ENCODE measurements around the gene MYCBP2.

Gene MYCBP2

DNA sequence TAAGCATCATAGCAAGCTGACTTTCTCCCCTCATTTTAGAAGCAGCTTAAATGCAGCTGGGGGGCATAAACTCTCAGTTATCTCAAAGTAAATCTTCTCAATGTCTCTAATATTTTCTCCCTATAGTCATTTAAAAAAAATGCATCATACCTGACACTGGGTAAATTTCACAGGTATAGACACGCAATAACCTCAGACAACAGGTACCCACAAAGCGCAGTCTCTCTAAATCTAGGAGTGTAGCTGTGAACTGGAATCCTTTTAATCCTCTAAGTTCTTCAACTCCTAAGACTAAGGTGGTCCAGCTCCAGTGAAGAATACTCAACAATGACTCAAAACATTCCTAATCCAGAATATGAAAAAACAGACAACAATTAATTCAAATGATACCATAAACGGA, 141.2 kb downstream of the MYCBP2 start:
- no peak for FAIRE-seq

DNA sequence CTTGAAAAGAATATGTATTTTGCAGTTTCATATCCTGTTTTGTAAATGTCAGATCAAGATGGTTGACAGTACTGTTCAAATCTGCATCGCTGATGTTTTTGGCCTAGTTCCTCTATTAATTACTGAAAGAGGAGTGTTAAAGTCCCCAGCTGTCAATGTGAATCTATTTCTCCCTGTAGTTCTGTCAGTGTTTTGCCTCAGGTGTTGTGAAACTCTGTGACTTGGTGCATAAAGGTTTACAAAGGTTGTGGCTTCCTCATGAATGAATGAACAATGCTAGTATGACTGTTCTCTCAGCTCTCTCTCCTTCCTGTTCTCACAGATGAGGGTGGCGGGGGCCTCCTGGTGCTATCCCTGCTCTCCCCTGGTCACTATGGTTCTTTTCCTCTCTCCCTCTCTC, 142.4 kb downstream of the MYCBP2 start:
- no peak for FAIRE-seq

DNA sequence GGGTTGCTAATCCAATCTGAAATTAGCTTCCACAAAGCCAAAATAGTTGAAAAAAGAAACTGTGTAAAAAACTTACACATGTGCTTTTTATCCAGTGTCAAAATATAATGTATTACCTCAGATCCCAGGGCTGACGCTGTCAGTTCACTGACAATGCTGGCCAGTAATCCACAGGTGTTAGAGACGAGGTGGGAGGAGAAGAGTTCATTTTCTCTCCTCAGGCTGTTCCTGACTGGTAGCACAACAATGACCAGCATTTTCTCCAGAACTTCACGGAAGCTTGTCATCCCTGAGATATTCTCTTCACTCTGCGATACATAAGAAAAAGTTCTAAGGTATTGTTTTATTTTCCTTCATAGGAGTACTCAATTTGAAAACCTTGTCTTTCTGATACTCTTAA, 146.9 kb downstream of the MYCBP2 start:
- FAIRE-seq, result no peak

DNA sequence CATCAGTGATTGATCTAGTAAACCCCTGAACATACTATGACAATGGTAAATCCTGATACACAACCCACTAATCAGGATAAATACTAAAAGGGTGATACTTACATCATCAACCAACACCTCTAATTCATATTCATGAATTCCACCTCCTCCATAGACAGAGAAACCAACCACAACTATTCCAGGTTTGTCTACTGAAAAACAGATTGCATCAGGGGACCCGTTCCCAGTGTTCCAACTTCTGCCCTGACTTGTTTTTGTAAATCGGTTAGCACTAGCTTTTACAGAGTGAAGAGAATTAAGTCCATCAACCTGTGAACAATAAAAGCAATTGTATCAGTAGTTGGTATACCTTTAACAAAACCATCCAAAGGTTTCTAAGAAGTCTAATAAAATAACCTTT, 149.2 kb downstream of the MYCBP2 start:
- no peak for FAIRE-seq

DNA sequence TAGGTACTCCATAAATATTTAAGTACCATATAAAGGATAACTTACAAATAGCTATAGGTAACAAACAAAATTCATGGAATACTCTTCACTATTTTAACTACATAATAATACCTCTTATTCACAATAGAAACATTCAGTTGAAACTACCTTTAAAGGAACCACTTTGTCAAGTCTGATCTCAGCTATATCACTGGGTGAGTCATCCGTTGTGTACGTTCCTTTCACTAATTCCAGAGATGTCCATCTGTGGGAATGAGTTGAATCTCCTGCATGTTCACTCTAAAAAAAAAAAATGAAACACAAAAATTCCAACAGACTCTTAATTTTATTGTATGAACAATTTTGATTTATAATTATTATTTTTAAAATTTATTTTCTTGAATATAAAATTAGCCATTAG, 150.5 kb downstream of the MYCBP2 start:
- FAIRE-seq, result no peak

DNA sequence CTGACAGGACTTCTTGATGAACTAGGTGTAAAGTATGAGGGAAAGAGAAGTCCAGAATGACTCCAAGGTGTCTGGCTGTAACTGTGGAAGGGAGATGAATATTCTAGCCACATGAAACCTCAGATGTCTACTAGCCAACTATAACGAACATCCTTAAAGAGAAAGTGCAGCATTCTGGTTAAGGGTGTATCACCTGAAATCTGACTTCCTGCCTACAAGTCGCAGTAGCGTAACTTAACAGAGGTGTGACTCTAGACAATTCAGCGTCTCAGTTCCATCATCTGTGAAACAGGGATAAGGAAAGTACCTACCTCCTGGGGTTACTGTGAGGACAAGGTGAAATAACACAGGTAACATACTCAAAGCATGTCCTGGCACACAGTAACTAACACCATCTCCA, 154.2 kb downstream of the MYCBP2 start:
- FAIRE-seq, result no peak

DNA sequence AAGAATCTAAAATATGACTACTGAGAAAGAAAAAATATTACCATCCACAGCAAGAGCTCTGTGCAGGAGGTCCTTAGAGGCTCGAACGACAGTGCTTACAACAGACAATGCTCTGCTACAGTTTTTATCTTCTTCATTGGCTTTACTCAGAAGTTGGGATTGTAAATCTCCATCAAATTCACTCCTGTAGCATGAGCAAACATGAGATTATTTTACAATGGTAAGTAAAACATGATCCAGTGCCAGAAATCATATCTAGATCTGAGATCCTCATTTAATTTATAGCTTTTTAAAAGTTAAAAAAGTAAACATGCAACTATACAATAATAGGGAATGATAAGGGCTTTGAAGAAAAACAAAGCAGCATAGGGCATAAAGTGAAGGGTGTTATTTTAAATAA, 155.4 kb downstream of the MYCBP2 start:
- FAIRE-seq, result no peak

DNA sequence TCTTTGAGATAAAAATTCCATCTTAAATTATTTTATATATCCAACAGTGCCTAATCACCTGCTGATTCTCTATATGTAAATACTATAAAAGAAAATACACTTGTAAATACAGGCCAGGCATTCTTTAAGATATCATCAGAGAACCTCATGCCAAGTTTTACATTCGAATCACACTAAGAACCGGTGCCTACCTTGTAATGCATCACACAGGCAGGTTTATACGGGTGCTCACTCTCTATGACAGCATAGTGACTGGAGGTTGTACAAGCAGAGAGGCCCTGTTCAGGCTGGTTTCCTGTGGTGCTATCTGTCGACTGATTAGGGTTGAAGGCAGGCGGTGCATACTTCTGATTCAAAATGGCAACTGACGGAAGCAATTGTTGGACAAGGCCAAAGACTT, 158.7 kb downstream of the MYCBP2 start:
- no peak for FAIRE-seq

DNA sequence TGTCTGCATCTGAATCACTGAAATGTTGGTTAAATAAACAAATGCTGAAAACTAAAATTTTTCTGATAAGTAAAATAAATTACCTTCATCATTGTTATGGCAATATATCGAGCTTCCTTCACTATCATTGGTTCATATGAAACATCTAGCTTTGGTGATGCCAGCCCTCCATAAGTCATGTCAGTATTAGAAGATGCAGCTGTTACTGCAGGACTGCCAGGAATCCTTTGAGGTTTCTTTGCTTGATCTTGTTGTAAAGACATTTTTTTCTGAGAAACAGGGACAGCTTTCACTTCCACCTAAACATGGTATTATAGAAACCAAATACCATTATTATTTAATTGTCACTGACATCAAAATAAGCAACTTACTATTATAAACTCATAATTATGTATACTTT, 176.2 kb downstream of the MYCBP2 start:
- FAIRE-seq, result no peak

DNA sequence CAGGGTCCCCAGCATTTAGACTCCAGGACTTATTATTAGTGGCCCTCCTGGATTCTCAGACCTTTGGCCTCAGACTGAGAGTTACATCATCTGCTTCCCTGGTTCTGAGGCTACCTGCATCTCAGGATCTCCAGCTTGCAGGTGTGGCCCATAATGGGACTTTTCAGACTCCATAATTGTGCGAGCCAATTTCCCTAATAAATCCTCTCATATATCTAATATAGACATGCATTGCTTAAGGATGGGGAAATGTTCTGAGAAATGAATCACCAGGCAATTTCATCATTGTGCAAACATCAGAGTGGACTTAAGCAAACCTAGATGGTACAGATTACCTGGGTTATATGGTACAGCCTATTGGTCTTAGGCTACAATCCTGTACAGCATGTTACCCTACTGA, 183.5 kb downstream of the MYCBP2 start:
- FAIRE-seq, result no peak

DNA sequence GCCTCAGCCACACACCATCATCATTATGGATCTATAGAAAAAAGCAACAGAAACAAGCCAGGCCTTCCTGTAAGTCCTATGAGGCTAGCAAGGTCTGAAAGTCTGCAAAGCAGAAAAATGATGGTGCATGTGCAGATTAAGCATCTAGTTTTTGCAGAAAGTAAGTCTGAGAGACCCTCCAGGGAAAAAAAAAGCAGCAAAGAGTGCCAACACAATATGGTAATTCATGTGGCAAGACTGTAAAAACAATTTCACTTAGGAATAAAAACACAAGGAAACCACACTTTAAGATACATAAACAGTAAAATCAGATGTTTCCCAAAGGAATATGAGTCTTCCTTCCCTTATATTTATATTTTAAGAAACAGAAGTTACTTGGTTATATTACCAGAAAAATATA, 187.6 kb downstream of the MYCBP2 start:
- no peak for FAIRE-seq

DNA sequence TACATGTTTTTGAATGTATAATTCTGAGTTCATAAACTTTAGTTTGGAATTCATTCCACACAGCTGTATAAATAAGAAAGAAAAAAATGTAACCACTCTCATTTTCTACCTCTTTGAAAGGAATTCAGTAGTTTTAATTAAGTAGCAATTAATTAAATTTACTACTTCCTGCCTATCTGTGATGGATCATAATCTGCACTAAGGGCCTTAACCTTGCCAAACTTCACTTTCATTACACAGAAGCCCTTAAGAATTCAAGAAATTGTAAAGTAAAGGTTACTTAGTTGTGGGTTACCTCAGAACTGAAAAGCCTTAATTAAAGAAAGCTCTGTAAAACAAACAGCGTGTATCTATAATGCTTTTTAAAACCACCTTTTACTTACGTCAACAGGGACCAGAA, 188.1 kb downstream of the MYCBP2 start:
- no peak for FAIRE-seq

DNA sequence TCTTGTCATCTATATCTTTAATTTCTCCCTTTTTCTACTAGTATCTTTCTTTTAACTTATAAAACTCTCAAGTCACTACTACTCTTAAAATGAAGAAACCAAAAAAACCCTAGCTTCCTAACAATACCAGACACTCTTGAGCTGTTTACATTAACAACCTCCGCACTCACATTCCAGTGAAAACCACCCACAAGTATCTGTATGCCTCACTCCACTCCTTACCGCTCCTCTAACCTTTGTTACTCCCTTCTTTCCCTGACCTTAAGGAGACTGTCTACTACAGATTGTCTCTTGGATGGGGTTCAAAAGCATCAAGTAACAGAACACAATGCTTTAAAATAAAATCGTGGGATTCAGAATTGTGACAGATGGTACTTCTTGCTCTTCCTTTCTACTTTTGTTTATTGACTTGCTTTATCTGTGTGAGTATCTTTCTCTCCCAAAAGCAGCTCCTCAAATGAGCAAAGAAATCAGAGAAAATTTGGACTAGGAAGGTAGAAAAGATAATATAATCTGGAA, 189.9 kb downstream of the MYCBP2 start:
- FAIRE-seq, result no peak

DNA sequence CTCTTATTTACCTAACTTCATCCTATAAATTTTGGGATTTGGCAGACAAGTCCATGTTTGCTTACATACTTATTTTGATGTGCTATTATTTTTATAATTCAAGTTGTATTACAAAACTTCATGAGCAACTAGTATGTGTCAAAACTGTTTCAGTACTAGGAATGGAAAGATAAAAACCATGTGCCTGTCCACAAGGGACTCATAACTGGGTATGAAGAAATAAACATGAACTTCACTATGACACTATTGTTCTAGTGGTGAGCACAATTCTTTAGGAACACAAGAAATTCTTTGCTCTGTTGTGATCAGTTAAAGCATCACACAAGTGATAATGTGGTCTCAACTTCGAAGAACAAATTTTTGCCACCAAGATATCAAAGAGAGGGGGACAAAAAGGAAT, 202.5 kb downstream of the MYCBP2 start:
- FAIRE-seq, result no peak

DNA sequence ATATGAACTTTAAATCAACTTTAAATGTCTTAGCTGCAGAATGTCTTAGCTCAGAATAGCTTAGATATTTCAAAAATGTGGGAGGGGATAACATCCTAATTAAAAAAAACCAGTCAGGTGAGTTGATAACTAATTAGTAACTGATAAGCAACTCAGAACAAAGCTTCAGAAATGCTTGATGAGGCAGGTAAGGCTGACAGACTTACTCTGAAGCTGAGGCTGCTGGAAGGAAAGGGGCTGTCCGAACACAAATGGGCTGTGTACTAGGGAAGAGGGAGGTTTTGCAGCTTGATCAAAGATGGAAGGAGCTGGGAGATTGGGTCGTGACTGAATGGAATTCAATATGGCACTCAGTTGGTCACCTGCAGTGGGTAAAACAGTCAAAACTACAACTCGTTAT, 208.8 kb downstream of the MYCBP2 start:
- no peak for FAIRE-seq

DNA sequence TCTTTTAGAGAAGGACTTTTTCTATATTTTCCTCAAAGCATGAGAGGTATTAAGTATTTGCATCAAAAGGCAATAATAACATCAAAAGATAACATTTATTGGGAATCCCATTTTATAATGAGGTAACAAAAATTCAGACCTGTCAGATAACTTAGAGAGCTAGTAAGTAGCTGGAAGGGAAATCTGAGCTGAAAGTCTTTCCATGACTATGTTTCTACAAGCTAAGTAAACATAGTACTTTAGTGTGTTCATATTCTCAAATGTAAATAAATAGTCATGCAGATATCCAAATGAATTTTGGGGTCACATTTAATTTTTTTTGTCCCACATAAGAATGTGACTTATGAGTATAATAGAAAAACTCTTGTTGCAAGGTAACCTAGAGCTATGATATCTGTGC, 212.6 kb downstream of the MYCBP2 start:
- FAIRE-seq, result no peak

DNA sequence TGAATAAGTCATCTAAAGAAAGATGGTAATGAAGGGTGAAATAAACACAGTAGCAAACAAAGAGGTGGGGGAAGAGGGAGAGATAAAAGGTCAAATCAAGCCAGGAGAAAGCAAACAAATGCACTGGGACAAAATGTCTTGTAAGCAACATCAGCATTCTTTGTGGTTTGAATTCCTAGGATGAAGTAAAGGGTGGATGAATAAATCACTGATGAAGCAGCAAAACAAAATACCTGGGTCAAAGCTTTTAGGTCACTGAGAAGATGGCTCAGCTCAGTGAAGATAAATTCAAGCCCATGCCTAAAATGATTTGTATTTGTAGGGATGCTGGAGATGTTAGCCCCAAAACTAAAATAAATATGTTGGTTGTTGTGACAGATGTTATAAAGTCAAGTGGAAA, 213.4 kb downstream of the MYCBP2 start:
- FAIRE-seq, result no peak

DNA sequence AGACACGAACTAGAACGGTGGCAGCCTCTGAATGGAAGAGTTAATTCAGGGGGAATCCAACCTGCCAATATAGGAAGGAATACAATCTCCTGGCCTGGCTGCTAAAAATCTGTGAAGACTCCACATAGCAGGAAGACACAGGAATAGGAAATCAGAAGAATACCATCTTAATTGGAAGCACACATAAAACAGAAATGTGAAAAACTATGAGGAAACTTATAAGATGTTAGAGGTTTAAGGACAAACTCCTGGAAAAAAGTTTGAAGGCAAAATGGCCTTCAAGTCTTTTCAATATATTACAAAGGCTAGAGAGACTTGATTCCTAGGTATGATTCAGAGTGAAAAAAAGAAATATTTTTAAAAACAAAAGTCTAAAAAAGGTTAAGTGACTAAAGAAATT, 221.8 kb downstream of the MYCBP2 start:
- no peak for FAIRE-seq

DNA sequence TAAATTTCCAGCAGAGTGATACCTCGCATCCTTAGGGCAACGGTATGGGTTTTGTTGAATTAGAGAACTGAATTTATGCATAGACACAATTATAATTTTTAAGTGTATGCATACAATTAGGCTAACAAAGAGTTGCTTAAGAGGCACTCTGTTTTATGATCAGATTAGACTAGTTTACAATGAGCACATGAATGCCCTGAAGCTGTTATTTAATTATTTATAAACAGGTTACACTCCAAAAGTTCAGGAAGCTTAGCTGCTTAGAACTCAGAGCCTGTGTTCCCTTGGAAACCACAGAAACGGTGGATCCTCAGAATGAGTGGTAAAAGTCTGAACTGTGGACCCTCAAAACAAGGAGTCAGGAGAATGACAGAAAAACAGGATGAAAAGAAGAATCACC, 227.5 kb downstream of the MYCBP2 start:
- no peak for FAIRE-seq

DNA sequence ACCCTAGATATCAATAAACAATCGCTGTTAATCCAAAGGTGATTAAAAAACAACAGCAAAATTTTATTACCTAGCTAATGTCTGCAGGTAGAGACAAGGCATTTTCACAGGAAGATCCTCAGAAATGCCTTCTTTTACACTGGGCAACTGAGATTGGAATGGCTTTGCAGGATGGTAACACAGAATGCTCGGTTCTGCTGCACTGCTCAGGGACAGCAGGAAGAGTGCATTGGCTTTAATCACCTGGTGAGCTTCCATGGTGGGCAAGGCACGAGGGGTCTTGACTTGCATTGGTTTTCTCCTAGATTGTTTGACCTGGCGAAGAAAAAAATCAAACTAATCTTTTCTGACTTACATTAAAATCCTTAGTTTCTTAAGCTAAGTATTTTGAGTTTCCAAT, 231.6 kb downstream of the MYCBP2 start:
- FAIRE-seq, result no peak

DNA sequence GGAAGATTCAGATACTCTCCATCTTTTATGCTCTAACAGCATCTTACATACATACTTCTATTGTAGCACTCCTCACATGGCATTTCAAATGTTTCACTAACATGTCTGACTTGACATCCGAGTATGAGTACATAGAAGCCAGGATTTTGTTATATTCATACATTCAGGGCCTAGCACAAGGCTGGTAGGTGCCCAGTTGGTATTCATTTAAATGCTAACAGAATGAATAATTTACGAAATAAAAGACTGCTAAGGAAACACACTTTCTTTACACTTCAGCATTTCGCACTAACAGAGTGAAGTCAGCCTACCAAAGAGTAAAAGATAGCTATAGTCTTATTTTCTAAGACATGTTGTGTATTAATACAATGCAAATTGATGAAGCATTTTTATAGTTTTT, 232.1 kb downstream of the MYCBP2 start:
- no peak for FAIRE-seq

DNA sequence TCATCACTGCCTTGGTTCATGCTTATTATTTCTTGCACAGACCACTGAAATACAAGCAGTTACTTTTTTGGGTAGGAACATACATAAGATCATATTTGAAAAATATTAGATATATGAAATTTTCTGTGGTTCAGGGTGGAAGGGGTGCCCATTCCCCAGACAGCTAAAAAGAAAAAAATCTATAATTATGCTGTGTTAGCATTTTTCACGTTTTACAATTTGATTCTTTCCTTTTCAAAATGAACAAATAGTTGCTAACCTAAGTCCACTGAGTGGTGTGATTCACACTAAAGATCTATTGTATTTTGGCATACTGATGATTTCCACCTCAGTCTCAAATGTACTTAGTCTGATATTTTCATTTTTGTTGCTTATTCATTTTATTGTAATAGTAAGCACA, 233.2 kb downstream of the MYCBP2 start:
- no peak for FAIRE-seq

DNA sequence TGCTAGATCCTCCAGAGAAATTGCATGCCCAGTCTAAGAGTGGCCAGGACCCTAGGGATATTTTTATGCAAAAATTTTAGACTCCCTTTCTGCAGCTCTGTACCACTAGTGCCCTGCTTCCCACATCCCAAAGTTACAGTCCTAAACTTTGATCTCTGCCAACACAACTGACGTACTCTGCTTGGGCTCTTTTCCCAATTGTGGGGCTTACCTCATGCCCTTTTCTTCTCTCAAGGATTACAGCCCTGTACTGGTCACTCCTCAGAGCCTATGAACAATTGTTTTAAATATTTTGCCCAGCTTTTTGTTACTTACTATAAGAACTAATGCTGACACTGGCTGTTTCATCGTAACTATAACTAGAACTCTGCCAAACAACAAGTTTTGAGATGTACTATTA, 242.1 kb downstream of the MYCBP2 start:
- no peak for FAIRE-seq

DNA sequence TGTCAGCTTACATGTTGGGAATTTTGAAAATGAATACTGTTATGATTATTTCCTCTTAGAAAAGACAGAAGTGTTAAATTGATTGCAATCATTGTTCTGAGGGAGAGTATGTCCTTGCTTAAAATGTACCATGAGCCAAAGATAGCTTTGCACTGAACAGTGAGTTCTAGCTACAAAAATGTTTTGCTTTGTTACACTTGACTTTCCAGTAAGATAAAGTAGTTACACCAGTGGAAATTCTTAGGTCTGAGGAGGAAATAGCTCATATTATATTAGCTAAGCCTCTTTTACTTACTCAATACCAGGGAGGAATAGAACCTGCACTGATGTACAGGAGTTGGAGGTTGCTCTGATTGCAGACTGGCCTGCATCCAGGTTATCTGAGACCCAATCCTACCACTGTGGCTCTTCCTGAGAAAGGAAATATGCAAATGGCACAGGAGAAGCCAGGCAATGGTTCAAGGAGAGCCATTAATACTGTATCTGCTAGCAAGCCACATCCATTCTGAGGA, 246.9 kb downstream of the MYCBP2 start:
- no peak for FAIRE-seq

DNA sequence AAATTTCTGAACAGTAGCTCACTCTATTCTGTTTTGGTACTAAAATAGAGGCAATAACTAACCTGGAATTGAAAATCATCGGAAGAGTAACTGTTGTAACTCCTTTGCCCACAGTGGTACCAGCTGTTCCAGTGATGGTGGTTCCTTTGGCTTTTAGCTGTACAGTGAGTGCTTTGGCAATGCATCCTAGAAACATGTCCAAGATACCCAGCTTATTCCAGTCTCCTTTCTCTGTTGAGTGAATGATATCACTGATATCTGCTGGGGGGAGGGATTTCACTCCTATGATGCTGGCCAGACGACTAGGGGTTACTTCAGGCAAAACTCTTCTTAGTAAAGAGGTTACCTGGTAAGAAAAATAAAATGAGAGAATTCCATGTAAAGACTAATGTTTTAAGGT, 259.4 kb downstream of the MYCBP2 start:
- FAIRE-seq, result no peak
